CD4-positive, alpha-beta T cell (primary cell): ENCODE measurements around the gene UBC. TPM values are rescaled to one million over a fixed set of nuclear protein-coding genes. Genes with fewer than 3 reads are reported as not detected.

Experiments used
- ATAC-seq: fragments of 200-7000 bp; cut with Tn5 transposase; one replicate; pipeline ENCODE4 v1.10.0; 2022; ENCODE audit warnings: mild to moderate bottlenecking; ENCODE audit not compliant: poor library complexity
- CTCF ChIA-PET: fragments of 350-600 bp; sonication (Branson Sonifier 250); formaldehyde crosslinking; loops from one replicate; lab custom pipeline; 2021; ENCODE audit warnings: antibody characterized with exemption, inconsistent platforms; lab: Charles Lee
- POLR2A ChIA-PET: fragments of 350-600 bp; sonication (Branson Sonifier 250); formaldehyde crosslinking; loops from one replicate; lab custom pipeline; 2021; ENCODE audit warnings: antibody characterized with exemption, inconsistent platforms; lab: Charles Lee
- DNase-seq, 14 experiments: peaks; one replicate each; pipeline ENCODE4 v3.0.0-alpha.2; 2013 to 2020; ENCODE audit warnings: mixed read lengths in 2 of 14
- H3K27ac ChIP-seq, 2 donors: one replicate each; pipeline versions ENCODE4 v1.5.1 to v1.7.0; 2013; ENCODE audit warnings: low read length in 2 of 2, low read depth in 1 of 2, mild to moderate bottlenecking in 1 of 2
- H3K27me3 ChIP-seq, 2 experiments: 1 replicate in 1 of 2; 2 replicates in 1 of 2; pipeline versions ENCODE4 v1.6.1 to v1.7.0; 2013; ENCODE audit warnings: low read length in 2 of 2, control low read depth in 1 of 2, mild to moderate bottlenecking in 1 of 2, moderate library complexity in 1 of 2; ENCODE audit not compliant: insufficient read depth in 2 of 2, control insufficient read depth in 1 of 2
- H3K36me3 ChIP-seq: one replicate; pipeline ENCODE4 v1.6.1; 2013; ENCODE audit warnings: low read length, control low read depth; ENCODE audit not compliant: insufficient read depth
- H3K4me1 ChIP-seq: one replicate; pipeline ENCODE4 v1.6.1; 2013; ENCODE audit warnings: low read length, control low read depth; ENCODE audit not compliant: insufficient read depth
- H3K4me3 ChIP-seq: one replicate; pipeline ENCODE4 v1.5.1; 2013; ENCODE audit warnings: mild to moderate bottlenecking, low read length, moderate library complexity
- H3K9me3 ChIP-seq, 2 experiments: 1 replicate in 1 of 2; 2 replicates in 1 of 2; pipeline versions ENCODE4 v1.6.1 to v1.7.0; 2013; ENCODE audit warnings: low read length in 2 of 2, mild to moderate bottlenecking in 2 of 2, control low read depth in 1 of 2, moderate library complexity in 1 of 2; ENCODE audit not compliant: control insufficient read depth in 1 of 2, insufficient read depth in 1 of 2
- H3K27ac Mint-ChIP-seq: one replicate; pipeline ENCODE4 v1.8.0; 2020; ENCODE audit warnings: mixed read lengths
- H3K27me3 Mint-ChIP-seq: one replicate; pipeline ENCODE4 v1.8.0; 2021; ENCODE audit warnings: mixed read lengths
- H3K36me3 Mint-ChIP-seq: one replicate; pipeline ENCODE4 v1.8.0; 2021; ENCODE audit warnings: low read depth, mixed read lengths
- H3K4me1 Mint-ChIP-seq: one replicate; pipeline ENCODE4 v1.8.0; 2021; ENCODE audit warnings: low read depth, mixed read lengths
- H3K4me3 Mint-ChIP-seq: one replicate; pipeline ENCODE4 v1.8.0; 2020; ENCODE audit warnings: mild to moderate bottlenecking, mixed read lengths
- H3K9me3 Mint-ChIP-seq: one replicate; pipeline ENCODE4 v1.8.0; 2020; ENCODE audit warnings: mixed read lengths
- intact Hi-C, 2 experiments: fragments of 100-400 bp; cut with DNase I in 1 of 2; cut with micrococcal nuclease in 1 of 2; formaldehyde crosslinking; loops; one replicate each; pipeline versions ENCODE4 v1.15.1 to v1.9.0; 2023 to 2025; cut with DNase I, micrococcal nuclease
- total RNA-seq, 174 experiments: library from RNA in 2 of 174; stranded (reverse) in 2 of 174; gene quantifications; one replicate each; pipeline ENCODE4 v1.2.3 and lab custom pipeline; 2021 to 2026
- TF ChIP-seq, protein P1 (sequence below): fragments of 200-600 bp; IDR thresholded peaks from one replicate; pipeline ENCODE4 v1.8.0; 2022; ENCODE audit warnings: antibody characterized with exemption, mild to moderate bottlenecking

The UBC gene
- total RNA-seq, 2 experiments from 2014 or later: 1,389 to 1,410 TPM

DNA sequence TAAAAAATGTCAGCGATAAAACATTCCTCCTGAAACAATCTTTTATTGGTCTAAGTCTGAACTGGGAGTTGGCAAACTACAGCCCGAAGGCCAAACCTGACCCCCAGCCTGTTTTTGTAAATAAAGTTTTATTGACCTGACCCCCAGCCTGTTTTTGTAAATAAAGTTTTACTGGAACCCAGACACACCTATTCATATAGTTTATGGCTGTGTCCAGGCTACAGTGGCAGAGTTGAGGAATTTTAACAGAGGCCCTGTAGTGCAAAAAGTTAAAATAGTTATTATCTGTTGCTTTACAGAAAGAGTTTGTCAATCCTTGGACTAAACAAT, 38.7 kb downstream of the UBC start:
- H3K36me3 ChIP-seq: no peaks in the 10 kb centered on the region
- no peaks in the 10 kb centered on the region for H3K27me3 ChIP-seq
- H3K9me3 ChIP-seq: no peaks in the 10 kb centered on the region
- CTCF ChIA-PET: no interaction called here
- POLR2A ChIA-PET: no interaction called here
- no peak for DNase-seq
- Mint-ChIP-seq H3K4me1 (peaks cover under 1% of the 10 kb centered on the region), H3K27me3 (peaks cover 4% of the 10 kb centered on the region), H3K9me3 (no peaks in the 10 kb centered on the region), H3K36me3 (no peaks in the 10 kb centered on the region), H3K27ac (no peak overlapping the region), H3K4me3 (no peak overlapping the region)
- ATAC-seq: no peak
- no peak overlapping the region for H3K27ac ChIP-seq
- TF ChIP-seq, protein P1, sequence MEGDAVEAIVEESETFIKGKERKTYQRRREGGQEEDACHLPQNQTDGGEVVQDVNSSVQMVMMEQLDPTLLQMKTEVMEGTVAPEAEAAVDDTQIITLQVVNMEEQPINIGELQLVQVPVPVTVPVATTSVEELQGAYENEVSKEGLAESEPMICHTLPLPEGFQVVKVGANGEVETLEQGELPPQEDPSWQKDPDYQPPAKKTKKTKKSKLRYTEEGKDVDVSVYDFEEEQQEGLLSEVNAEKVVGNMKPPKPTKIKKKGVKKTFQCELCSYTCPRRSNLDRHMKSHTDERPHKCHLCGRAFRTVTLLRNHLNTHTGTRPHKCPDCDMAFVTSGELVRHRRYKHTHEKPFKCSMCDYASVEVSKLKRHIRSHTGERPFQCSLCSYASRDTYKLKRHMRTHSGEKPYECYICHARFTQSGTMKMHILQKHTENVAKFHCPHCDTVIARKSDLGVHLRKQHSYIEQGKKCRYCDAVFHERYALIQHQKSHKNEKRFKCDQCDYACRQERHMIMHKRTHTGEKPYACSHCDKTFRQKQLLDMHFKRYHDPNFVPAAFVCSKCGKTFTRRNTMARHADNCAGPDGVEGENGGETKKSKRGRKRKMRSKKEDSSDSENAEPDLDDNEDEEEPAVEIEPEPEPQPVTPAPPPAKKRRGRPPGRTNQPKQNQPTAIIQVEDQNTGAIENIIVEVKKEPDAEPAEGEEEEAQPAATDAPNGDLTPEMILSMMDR: no peak
- no peaks in the 10 kb centered on the region for H3K4me1 ChIP-seq
- H3K4me3 ChIP-seq: no peak overlapping the region
- intact Hi-C loops: no loop called here

DNA sequence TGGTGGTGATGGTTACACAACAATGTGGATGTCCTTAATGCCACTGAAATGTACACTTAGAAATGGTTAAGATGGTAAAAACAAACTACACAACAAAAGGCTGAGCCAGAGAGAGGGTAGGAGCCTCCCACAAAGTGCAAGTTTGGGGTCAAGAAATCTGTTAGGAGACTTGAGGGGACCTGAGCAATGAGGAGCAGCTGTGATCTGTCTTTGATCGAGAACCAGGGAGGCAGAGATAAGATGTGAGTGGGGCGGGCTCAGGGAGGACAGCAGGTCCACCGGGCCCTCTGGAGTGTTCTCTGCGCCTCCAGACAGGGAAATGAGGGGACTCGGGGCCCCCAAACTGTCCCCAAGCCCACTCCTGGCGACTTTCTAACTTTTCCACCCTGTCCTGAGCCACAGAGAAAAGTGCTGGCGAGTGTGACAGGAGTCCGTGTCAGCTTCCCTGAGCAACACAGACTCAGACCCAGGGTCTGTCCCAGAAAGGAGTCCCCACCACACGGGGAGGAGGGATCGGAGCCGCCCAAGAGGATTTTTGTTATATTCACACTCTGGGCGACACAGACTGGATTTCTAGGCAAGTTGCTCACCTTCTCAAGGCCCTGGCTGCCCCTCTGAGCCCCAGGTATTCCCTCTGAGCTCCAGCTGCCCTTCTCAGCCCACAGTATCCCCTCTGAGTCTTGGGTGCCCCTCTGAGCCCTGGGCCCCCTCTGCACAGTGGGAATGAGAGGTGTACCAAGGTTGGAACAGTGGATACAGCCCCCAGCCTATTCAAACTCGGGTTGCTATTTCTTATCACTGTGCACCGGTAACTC, 39.3 kb downstream of the UBC start:
- Histone ChIP-seq H3K4me3 (no peak overlapping the region), H3K9me3 (no peaks in the 10 kb centered on the region), H3K27me3 (no peaks in the 10 kb centered on the region), H3K27ac (no peak overlapping the region), H3K4me1 (no peaks in the 10 kb centered on the region), H3K36me3 (no peaks in the 10 kb centered on the region)
- Mint-ChIP-seq H3K4me1 (no peaks in the 10 kb centered on the region), H3K9me3 (no peaks in the 10 kb centered on the region), H3K36me3 (no peaks in the 10 kb centered on the region), H3K4me3 (no peak overlapping the region), H3K27ac (no peak overlapping the region), H3K27me3 (peaks cover 4% of the 10 kb centered on the region)
- TF ChIP-seq, protein P1: no peak
- intact Hi-C loops: no loop called here
- CTCF ChIA-PET: no interaction called here
- ATAC-seq: no peak
- no peak for DNase-seq
- POLR2A ChIA-PET: no interaction called here

DNA sequence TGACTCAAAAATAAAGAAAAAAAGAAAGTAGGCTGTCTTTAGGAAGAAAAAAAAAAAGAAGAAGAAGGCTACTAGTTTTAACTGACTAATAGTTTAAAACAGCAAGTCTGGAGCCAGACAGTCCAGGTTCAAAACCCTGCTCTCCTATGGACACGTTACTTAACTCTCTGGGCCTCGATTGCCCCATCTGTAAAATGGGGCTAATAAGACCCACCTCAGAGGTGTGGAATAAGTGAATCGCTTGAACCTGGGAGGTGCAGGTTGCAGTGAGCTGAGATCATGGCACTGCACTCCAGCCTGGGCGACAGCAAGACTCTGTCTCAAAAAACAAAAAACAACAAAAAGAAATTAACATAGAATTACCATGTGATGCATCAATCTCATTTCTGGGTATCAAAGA, 40.3 kb downstream of the UBC start:
- ChIA-PET CTCF (no interaction called here), POLR2A (no interaction called here)
- intact Hi-C loops: no loop called here
- Histone ChIP-seq H3K27me3 (no peaks in the 10 kb centered on the region), H3K4me1 (no peaks in the 10 kb centered on the region), H3K36me3 (no peaks in the 10 kb centered on the region), H3K9me3 (no peaks in the 10 kb centered on the region), H3K4me3 (no peak overlapping the region), H3K27ac (no peak overlapping the region)
- DNase-seq (no peak), ATAC-seq (no peak)
- H3K27ac Mint-ChIP-seq: no peak overlapping the region
- TF ChIP-seq, protein P1: no peak
- H3K4me1 Mint-ChIP-seq: peaks cover 4% of the 10 kb centered on the region
- H3K9me3 Mint-ChIP-seq: no peaks in the 10 kb centered on the region
- H3K27me3 Mint-ChIP-seq: peaks cover 4% of the 10 kb centered on the region
- no peaks in the 10 kb centered on the region for H3K36me3 Mint-ChIP-seq
- H3K4me3 Mint-ChIP-seq: no peak overlapping the region
